H1 (cell line): ENCODE measurements around the gene ZXDC. TPM values are rescaled to one million over a fixed set of nuclear protein-coding genes. Genes with fewer than 3 reads are reported as not detected.

Experiments
- CHD7 ChIP-seq: fragments of 300-600 bp; sonication (generic); IDR thresholded peaks from 2 replicates; pipeline ENCODE4 v1.7.1; 2012; ENCODE audit warnings: low read length, moderate library complexity, mild to moderate bottlenecking, inconsistent platforms; ENCODE audit not compliant: insufficient replicate concordance
- RAD21 ChIP-seq, 2 experiments: IDR thresholded peaks in 1 of 2; conservative IDR thresholded peaks in 1 of 2; 2 replicates each; pipeline ENCODE4 v1.6.1; 2011; ENCODE audit warnings: low read depth in 2 of 2, low read length in 2 of 2, improper control_type of control experiment in 1 of 2, inconsistent platforms in 1 of 2, mild to moderate bottlenecking in 1 of 2, moderate library complexity in 1 of 2
- RXRA ChIP-seq: IDR thresholded peaks from 2 replicates; pipeline ENCODE4 v1.6.1; 2011; ENCODE audit warnings: low read depth, mild to moderate bottlenecking, low read length, moderate library complexity; ENCODE audit not compliant: insufficient read depth
- polyA plus RNA-seq, 7 experiments: library from polyadenylated mRNA; depleted of rRNA in 3 of 7; stranded (reverse) in 5 of 7; unstranded in 2 of 7; fragments of >200 nt in 5 of 7; fragments of 200-250 nt in 2 of 7; gene quantifications; 1 replicate in 5 of 7; 2 replicates in 1 of 7; 4 replicates in 1 of 7; pipeline versions ENCODE4 v1.2.1 to v1.2.3, GENCODE V29; 2011 to 2013; ENCODE audit warnings: missing spikeins in 2 of 7, mixed read lengths in 2 of 7
- total RNA-seq: library from RNA; stranded (reverse); fragmentation: NEBNext Ultra II Directional; extraction: Animal tissue kit (Norgen Biotek cat#: 25700); gene quantifications from 2 replicates; pipeline ENCODE4 v1.2.1, GENCODE V29; 2021

The ZXDC gene
- total and polyA plus RNA-seq, 2 of the 8 experiments (the other 6 are each of a cell fraction or from before 2014, with no cell fraction given): 12.7 to 24.3 TPM

GRCh38 chr3:126479642-126480041 is 4.0 kb upstream of the ZXDC start (continued):
- TF ChIP-seq CHD7: no peak
- no peak for TF ChIP-seq RXRA
- TF ChIP-seq RAD21 (IDR thresholded peaks at IDR 0.05 in 1 of 2, conservative IDR thresholded peaks at IDR 0.05 in 1 of 2; ENCODE audit: low read depth in 2 of 2, low read length in 2 of 2): no peak
